Measurements from ENCODE around the gene ABAT.
"Not testable (repeated sequence)": the region's sequence is repeated elsewhere in the genome, so short reads cannot be mapped to it uniquely, and the experiment has no call there.

The ABAT gene

DNA sequence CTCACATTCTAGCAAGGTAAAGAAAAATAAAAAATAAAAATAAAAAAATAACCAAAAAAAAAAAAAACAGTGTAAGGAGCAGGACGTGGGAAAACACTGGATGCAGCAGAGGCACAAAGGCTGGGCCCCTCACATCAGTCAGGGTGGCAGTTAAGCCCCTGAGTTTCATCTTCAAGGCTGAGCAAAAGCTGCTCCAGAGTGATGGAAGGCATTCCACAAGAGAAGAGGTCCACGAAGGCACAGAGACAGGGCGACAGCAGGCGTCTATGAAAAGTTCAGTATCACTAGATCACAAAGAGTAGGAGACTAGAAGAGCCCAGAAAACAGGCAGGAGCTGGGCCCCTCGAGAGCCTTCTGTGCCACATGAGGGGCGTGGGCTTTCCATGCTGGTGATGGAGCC, 111.0 kb downstream of the ABAT start:
- no peak for DNase-seq (ENCODE audit: low spot score)

DNA sequence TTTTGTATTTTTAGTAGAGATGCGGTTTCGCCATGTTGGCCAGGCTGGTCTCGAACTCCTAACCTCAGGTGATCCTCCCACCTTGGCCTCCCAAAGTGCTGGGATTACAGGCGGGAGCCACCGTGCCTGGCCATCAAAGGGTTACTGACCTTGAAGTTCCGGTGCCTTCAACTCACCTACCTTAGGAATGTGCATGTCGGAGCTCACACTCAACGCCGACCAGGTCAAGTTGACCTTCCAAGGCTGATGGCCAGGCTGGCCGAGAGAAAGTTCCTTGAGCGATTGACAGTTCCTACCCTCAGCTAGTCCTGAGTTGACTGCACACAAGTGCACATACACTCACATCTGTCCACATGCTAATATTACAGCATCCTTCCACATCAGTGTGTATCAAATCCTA, 111.9 kb downstream of the ABAT start:
- DNase-seq (ENCODE audit: low spot score): not testable (repeated sequence)

- no peak for DNase-seq (ENCODE audit: low spot score)
Observed at GRCh38 chr16:8788578-8789172, 114.3 kb downstream of the ABAT start.

DNA sequence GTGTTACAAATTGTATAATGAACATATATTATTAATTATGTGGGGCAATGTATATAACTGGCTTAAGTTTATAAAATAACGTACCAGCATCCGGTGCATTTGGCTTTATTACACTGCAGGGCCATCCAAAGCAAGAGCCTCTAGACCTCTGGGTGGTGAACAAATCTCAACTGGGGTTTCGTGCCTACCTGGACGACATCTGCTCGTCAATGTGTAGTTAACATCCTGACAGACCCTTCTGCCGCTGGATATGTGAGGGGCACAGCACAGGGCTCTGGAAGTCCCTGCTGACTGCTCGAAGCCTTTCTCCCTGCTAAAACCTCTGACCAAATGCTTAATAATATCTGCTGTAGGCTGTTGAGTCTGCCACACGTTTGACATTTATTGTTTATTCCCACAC, 120.7 kb downstream of the ABAT start:
- no peak for DNase-seq (ENCODE audit: low spot score)

DNA sequence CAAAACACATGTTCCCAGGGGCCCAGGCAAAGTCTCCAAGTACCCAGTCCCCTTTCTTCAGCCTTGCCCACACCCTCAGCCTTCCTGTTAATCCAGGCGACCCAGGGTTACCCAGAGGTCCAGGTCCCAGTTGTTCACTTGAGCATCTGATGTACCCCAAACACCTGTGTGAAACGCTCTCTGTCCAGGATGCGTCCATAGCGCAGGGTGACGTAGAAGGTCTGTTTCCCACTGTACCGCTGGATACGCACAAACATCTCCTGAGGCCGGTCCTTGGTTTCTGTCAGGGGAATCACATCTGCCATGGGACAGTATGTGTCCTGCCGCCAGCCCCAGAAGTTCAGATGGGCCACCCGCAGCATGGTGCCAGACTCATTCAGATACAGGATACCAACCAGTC, 121.4 kb downstream of the ABAT start:
- no peak for DNase-seq (ENCODE audit: low spot score)

GRCh38 chr16:8796469-8797363, 122.3 kb downstream of the ABAT start:
- DNase-seq (ENCODE audit: low spot score): no peak

DNA sequence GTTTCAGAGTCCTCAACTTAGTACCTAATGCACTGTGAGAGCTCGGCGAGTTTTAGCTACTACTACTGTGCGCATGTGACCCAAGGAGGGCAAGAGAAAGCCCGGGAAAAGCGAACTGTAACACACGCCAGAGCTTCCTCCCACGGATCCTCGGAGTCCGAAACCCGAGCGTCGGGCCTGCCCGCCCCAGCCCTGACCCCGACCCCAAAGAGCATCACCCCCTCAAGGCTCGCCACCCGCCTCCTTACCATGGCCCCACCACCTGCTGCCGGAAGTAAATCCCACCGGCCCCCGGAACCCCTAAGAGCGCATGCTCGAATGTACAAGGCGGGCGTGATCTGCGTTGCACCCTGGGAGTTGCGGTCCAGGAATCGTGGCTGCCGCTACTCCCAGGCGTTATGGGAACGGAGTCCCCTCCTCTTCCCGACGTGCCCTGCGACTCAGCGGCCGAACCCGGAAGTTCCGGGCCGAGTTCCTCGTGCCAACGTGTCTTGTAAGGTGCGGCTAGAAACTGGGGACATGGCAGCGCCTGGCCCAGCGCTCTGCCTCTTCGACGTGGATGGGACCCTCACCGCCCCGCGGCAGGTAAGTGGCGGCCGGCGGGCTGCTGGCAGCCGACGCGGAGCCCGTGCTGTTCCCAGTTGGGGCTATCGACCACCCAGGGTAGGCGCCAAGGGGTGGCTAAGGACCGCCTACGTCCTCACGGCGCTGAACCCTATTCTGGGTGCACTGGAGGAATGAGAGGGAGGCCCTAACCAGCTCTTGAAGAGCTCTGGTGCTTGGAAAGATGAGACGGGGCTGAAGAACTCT, 123.2 kb downstream of the ABAT start, which contains the start of the genes PMM2 and TMEM186:
PMM2 (plus strand) TSS at position 476 of the 810 bp plus-strand sequence; CDS start at position 520, 44 bp downstream.
TMEM186 (minus strand) TSS at position 276 of the 810 bp plus-strand sequence; CDS start at position 251, 25 bp downstream.
- DNase-seq (ENCODE audit: low spot score): peak; percentile 95

GRCh38 chr16:8798174-8798527, 123.7 kb downstream of the ABAT start:
- no peak for DNase-seq (ENCODE audit: low spot score)

GRCh38 chr16:8798535-8799157, 124.2 kb downstream of the ABAT start:
- no peak for DNase-seq (ENCODE audit: low spot score)

- no peak for DNase-seq (ENCODE audit: low spot score)
Observed at GRCh38 chr16:8801701-8802100, 127.3 kb downstream of the ABAT start.

- not testable (repeated sequence) for DNase-seq (ENCODE audit: low spot score)
Observed at GRCh38 chr16:8803733-8804132, 129.3 kb downstream of the ABAT start.

DNA sequence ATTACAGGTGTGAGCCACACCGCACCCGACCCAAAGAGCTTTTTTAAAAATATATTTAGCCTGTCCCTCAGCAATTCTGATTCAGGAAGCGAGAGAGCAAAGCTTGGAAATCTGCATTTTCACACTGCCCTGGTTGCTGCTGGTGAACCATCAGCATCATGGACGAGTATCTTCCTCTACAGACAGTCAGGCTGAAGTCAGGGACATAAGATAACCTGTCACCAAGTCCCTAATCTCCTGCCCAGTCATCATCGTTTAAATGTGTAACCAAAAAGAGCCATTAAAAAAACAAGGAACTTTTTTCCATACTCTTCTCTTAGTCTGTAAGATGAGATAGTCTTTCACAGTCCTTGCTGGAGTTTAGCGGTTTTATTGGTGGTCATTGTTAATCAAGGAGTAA, 129.9 kb downstream of the ABAT start:
- DNase-seq (ENCODE audit: low spot score): no peak

DNA sequence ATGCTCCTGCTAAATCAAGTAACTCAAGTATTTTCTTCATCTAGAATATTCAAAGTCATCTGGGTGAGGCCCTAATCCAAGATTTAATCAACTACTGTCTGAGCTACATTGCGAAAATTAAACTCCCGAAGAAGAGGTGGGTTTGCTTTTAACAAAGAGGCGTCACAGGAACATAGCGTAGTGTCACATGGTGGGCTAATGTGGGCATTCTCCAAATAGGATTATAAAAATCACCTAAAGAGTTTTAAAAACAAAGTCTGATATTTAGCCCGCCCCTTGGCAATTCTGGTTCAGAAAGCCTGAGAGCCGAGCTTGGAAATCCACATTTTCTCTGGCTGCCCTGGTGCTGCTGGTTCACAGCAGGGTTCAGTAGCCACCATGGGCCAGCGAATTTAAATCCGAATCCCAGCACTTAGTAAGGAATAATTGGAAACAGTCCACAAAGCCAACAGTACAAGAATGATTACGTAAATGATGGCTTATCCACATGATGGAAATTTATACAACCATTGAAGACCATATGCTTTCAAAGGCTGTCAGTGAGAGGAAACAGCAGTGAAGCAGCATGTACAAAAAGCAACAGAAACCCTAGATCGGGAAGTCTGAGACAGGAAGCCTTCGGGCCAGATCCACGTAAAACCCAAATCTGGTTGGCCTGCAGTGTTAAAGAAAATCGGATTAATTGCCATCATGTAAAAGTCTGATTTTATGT, 132.0 kb downstream of the ABAT start:
- DNase-seq (ENCODE audit: low spot score): no peak

DNA sequence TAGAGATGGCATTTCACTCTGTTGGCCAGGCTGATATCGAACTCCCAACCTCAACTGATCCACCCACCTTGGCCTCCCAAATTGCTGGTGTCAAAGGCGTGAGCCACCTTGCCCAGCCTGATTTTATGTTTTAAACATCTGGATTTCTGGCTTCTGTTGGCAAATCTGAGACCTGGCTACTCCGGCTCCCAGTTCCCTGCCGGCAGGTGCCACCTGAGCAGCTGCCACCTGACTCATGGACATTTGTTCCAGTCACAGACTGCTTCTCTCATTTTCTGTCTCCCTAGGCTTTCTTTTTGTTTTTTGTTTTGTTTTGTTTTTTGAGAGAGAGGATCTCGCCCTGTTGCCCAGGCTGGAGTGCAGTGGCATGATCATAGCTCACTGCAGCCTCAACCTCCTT, 132.8 kb downstream of the ABAT start:
- DNase-seq (ENCODE audit: low spot score): no peak

DNA sequence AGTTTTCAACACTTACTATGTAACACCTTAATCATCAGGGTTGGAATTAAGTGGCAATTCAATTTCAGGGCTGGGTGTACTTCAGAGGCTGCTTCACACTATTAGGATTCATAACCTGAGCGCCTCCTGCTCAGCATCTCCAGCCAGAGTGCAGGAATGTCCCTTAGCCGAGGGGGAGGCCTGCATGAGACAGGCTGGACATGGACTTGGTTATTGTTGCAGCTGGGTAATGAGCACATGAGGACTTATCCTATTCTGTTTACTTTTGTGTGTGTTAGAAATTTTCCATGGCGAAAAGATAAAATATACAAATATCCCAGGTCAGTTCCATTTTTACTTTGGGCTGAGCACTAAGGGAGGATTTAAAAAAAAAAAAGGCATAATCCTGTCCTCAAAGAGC, 133.6 kb downstream of the ABAT start:
- DNase-seq (ENCODE audit: low spot score): no peak

GRCh38 chr16:8808613-8809353, 134.4 kb downstream of the ABAT start:
- no peak for DNase-seq (ENCODE audit: low spot score)

- DNase-seq (ENCODE audit: low spot score): no peak
Observed at GRCh38 chr16:8812162-8812843, 137.9 kb downstream of the ABAT start.

DNA sequence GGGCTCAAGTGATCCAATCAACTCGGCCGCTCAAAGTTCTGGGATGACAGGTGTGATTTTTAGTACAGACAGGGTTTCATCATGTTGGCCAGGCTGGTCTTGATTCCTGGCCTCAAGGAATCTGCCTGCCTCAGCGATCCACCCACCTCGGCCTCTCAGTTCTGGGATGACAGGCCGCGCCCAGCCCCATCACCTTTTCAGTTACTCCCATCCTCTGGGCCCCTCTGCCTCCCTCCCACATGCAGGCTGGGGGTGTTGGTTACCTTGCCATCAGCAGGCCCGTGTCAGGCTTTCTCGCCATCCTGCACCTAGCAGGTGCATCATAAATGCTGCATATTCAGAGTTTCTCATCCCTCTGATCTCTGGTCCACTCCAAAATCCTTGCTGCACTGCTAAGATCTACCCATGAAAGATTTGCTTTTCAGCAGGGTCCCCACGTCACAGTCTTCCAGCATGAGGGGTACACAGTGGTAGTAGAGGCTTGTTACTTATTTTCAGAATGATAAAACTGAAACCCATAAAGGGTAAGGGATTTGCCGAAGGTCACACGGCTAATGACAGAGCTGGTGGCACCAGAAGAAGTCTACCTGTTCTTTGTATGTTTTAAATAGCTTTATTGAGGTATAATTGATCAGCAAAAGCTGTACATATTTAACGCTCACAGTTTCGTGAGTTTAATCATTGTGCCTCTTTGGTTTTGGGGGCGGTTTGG, 139.8 kb downstream of the ABAT start:
- no peak for DNase-seq (ENCODE audit: low spot score)

GRCh38 chr16:8816967-8817655, 142.7 kb downstream of the ABAT start:
- no peak for DNase-seq (ENCODE audit: low spot score)

All from left forelimb (tissue), 1 donor.